Measurements from ENCODE around the gene HLA-E. TPM values are rescaled to one million over a fixed set of nuclear protein-coding genes. Genes with fewer than 3 reads are reported as not detected.

Gene HLA-E
- total RNA-seq, 1 experiment from 2014 or later, result 131 TPM

DNA sequence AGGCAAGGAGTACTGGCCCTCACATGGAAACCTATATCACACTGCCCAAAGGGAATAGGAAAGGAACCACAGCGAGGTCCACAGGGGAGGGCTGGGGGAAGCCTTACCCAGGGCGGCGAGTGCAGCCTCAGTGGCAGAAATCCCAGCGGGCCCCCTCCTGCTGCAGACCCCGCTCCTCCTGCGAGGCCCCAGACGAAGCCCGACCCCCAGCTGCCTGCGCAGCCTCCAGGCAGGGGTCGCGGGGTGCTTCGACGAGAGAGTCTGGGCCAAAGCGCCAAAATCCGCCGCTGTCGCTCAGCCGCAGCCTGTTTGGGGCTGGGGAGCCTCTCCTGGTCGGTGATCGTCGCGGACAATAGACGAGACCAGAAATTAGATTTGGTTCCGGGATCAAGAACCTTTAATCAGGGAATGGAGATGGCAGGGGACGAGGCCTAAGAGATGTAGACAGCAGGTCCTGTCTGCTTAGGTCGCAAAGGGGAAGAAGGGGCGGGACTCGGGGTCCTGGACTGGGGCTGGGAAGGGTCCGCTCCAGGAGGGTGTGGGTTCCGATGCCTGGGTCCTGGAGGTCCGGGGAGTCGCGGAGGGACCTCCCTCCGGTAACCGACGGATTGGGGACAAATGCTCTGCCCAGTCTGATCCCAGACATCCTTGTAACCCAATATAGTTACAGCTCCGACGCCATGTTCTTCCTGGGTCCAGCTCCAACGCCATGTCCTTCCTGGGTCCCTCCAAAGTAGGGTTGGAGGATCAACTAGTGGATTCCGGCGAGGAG, 36.4 kb upstream of the HLA-E start:
- Histone ChIP-seq H3K4me2 (ENCODE audit: low read length) (no peak overlapping the region), H3K27ac (ENCODE audit: low read length) (no peak overlapping the region), H3K9me2 (replicated peaks; ENCODE audit: low read length) (no peaks in the 10 kb centered on the region), H3K4me3 (ENCODE audit: low read length) (no peak overlapping the region), H2AFZ (ENCODE audit: low read length) (peak overlapping the region; percentile 15; the same call in 1 of the 2 replicates), H3K27me3 (ENCODE audit: low read length) (peaks cover 44% of the 10 kb centered on the region), H3K36me3 (ENCODE audit: low read depth, low read length) (no peaks in the 10 kb centered on the region), H3F3A (ENCODE audit: low read length, unreplicated experiment) (no peaks in the 10 kb centered on the region), H3K4me1 (ENCODE audit: insufficient read depth, low read length) (no peaks in the 10 kb centered on the region), H3K9ac (ENCODE audit: low read length) (no peak overlapping the region), H4K20me1 (ENCODE audit: low read length) (no peaks in the 10 kb centered on the region), H3K79me2 (ENCODE audit: low read length) (no peaks in the 10 kb centered on the region), H3K9me3 (ENCODE audit: low read length) (no peaks in the 10 kb centered on the region)
- ATAC-seq, result no peak
- no TSS peak for BruUV-seq (replicated peaks)
- ChIA-PET CTCF (interaction anchor here (0.6 to 1.1 kb wide), 2 partner anchors 92 to 127 kb away, joined by 4 to 5 read pairs; no protein-coding TSS in a partner anchor), POLR2A (ENCODE audit: unreplicated experiment) (no interaction called here)
- no peak for DNase-seq
- TF ChIP-seq EZH2 (IDR thresholded peaks at IDR 0.05; ENCODE audit: low read length, unreplicated experiment) (no peak), EZH2phosphoT487 (IDR thresholded peaks at IDR 0.05; ENCODE audit: borderline replicate concordance, low read length) (no peak)
- TF ChIP-seq, protein P1, sequence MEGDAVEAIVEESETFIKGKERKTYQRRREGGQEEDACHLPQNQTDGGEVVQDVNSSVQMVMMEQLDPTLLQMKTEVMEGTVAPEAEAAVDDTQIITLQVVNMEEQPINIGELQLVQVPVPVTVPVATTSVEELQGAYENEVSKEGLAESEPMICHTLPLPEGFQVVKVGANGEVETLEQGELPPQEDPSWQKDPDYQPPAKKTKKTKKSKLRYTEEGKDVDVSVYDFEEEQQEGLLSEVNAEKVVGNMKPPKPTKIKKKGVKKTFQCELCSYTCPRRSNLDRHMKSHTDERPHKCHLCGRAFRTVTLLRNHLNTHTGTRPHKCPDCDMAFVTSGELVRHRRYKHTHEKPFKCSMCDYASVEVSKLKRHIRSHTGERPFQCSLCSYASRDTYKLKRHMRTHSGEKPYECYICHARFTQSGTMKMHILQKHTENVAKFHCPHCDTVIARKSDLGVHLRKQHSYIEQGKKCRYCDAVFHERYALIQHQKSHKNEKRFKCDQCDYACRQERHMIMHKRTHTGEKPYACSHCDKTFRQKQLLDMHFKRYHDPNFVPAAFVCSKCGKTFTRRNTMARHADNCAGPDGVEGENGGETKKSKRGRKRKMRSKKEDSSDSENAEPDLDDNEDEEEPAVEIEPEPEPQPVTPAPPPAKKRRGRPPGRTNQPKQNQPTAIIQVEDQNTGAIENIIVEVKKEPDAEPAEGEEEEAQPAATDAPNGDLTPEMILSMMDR (conservative IDR thresholded peaks at IDR 0.05; ENCODE audit: low read depth, low read length), result no peak
- intact Hi-C loops (cut with micrococcal nuclease), result no loop called here

DNA sequence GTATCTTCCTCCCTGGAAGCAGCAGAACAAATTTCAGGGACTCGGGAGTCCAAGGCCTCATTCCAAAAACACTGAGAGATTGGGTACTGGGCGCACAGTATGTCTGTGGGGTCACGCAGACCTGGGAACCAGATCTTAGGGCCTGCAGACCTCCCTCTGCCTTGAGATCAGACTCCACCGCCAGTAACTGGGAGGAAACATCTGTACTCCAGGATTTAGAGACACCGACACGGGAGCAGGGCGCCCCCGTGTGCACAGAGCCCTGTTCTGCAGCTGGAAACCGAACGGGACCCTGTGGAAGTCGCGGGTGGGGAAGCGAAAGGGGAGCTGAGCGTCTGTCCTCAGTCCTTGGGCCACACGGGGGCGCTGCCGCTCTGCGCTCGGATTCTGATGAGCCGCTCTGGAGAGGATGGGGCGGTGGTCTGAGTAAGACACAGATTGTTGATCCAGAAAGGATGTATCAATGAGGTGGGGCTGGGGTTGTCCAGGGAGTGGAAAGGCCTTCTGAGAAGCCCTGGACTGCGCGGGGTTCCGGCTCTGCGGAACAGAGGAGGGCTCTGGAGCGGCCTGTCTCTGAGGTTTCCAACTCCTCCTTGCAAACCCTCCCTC, 35.7 kb upstream of the HLA-E start:
- H3K79me2 ChIP-seq (ENCODE audit: low read length), result no peaks in the 10 kb centered on the region
- no peaks in the 10 kb centered on the region for H3F3A ChIP-seq (ENCODE audit: low read length, unreplicated experiment)
- no peaks in the 10 kb centered on the region for H3K9me3 ChIP-seq (ENCODE audit: low read length)
- no peak overlapping the region for H3K27ac ChIP-seq (ENCODE audit: low read length)
- DNase-seq (peak; percentile 82), ATAC-seq (peak; percentile 95)
- no peaks in the 10 kb centered on the region for H3K36me3 ChIP-seq (ENCODE audit: low read depth, low read length)
- no peak overlapping the region; the same call in 1 of the 2 replicates for H3K4me3 ChIP-seq (ENCODE audit: low read length)
- intact Hi-C loops (cut with micrococcal nuclease), result no loop called here
- no peak overlapping the region for H3K9ac ChIP-seq (ENCODE audit: low read length)
- H3K4me1 ChIP-seq (ENCODE audit: insufficient read depth, low read length), result no peaks in the 10 kb centered on the region
- H3K4me2 ChIP-seq (ENCODE audit: low read length), result peak overlapping the region; percentile 15
- BruUV-seq (replicated peaks), result no TSS peak
- TF ChIP-seq, protein P1 (conservative IDR thresholded peaks at IDR 0.05; ENCODE audit: low read depth, low read length), result peak; percentile 82
- no peak for TF ChIP-seq EZH2 (IDR thresholded peaks at IDR 0.05; ENCODE audit: low read length, unreplicated experiment)
- TF ChIP-seq EZH2phosphoT487 (IDR thresholded peaks at IDR 0.05; ENCODE audit: borderline replicate concordance, low read length), result no peak
- no peaks in the 10 kb centered on the region for H4K20me1 ChIP-seq (ENCODE audit: low read length)
- CTCF ChIA-PET, result interaction anchor here (0.6 to 1.1 kb wide), 5 partner anchors 14 to 245 kb away, joined by 4 to 5 read pairs (median 4); no protein-coding TSS in a partner anchor
- peaks cover 41% of the 10 kb centered on the region for H3K27me3 ChIP-seq (ENCODE audit: low read length)
- POLR2A ChIA-PET (ENCODE audit: unreplicated experiment), result no interaction called here
- H2AFZ ChIP-seq (ENCODE audit: low read length), result peak overlapping the region; percentile 15; the same call in 1 of the 2 replicates
- H3K9me2 ChIP-seq (replicated peaks; ENCODE audit: low read length), result no peaks in the 10 kb centered on the region

DNA sequence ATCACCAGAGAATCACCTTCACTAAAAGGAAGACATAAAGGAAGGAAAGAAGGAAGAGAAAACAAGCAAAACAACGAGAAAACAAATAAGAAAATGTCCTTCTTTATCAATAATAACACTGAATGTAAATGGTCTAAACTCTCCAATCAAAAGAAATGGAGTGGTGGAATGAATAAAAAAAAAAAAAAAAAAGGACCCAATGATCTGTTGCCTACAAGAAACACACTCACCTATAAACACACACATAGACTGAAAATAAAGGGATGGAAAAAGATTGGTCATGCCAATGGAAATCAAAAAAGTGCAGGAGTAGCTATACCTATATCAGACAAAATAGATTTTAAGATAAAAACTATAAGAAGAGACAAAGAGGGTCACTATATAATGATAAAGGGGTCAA, 30.2 kb upstream of the HLA-E start:
- intact Hi-C loops (cut with micrococcal nuclease), result no loop called here
- no TSS peak for BruUV-seq (replicated peaks)

More for the DNA sequence above, 30.2 kb upstream of the HLA-E start:
- POLR2A ChIA-PET (ENCODE audit: unreplicated experiment), result no interaction called here
- no peaks in the 10 kb centered on the region for H3K9me3 ChIP-seq (ENCODE audit: low read length)
- no peak for TF ChIP-seq EZH2phosphoT487 (IDR thresholded peaks at IDR 0.05; ENCODE audit: borderline replicate concordance, low read length)
- no peak for TF ChIP-seq EZH2 (IDR thresholded peaks at IDR 0.05; ENCODE audit: low read length, unreplicated experiment)
- TF ChIP-seq, protein P1 (conservative IDR thresholded peaks at IDR 0.05; ENCODE audit: low read depth, low read length), result no peak
- CTCF ChIA-PET, result no interaction called here
- no peak overlapping the region for H3K27ac ChIP-seq (ENCODE audit: low read length)
- H3F3A ChIP-seq (ENCODE audit: low read length, unreplicated experiment), result no peaks in the 10 kb centered on the region
- peaks cover 8% of the 10 kb centered on the region for H3K4me1 ChIP-seq (ENCODE audit: insufficient read depth, low read length)
- H3K27me3 ChIP-seq (ENCODE audit: low read length), result peaks cover 63% of the 10 kb centered on the region
- no peaks in the 10 kb centered on the region for H3K36me3 ChIP-seq (ENCODE audit: low read depth, low read length)
- no peaks in the 10 kb centered on the region for H4K20me1 ChIP-seq (ENCODE audit: low read length)
- H3K4me3 ChIP-seq (ENCODE audit: low read length), result no peak overlapping the region
- no peak overlapping the region for H3K9ac ChIP-seq (ENCODE audit: low read length)
- H3K4me2 ChIP-seq (ENCODE audit: low read length), result no peak overlapping the region
- no peaks in the 10 kb centered on the region for H3K79me2 ChIP-seq (ENCODE audit: low read length)
- no peaks in the 10 kb centered on the region for H3K9me2 ChIP-seq (replicated peaks; ENCODE audit: low read length)
- no peak overlapping the region for H2AFZ ChIP-seq (ENCODE audit: low read length)
- DNase-seq (no peak), ATAC-seq (no peak)

All from PC-3 (cell line).